H9 (cell line): ENCODE results near the gene RERE. TPM values are rescaled to one million over a fixed set of nuclear protein-coding genes. Genes with fewer than 3 reads are reported as not detected.
"Not testable (repeated sequence)": the region's sequence is repeated elsewhere in the genome, so short reads cannot be mapped to it uniquely, and the experiment has no call there.

ENCODE experiments used
- DNase-seq: peaks from one replicate; pipeline ENCODE4 v3.0.0-alpha.2; 2017
- H2AFZ ChIP-seq: one replicate; pipeline ENCODE4 v1.6.1; 2013; ENCODE audit warnings: mild to moderate bottlenecking, low read length, control low read depth, moderate library complexity
- H2AK5ac ChIP-seq: 2 replicates; pipeline ENCODE4 v1.6.1; 2013; ENCODE audit warnings: low read length, control low read depth, mixed read lengths; ENCODE audit not compliant: insufficient read length
- H2BK120ac ChIP-seq: one replicate; pipeline ENCODE4 v1.6.1; 2013; ENCODE audit warnings: low read depth, mild to moderate bottlenecking, low read length, control low read depth, inconsistent platforms; ENCODE audit not compliant: poor library complexity, severe bottlenecking
- H2BK12ac ChIP-seq: 2 replicates; pipeline ENCODE4 v1.6.1; 2013; ENCODE audit warnings: low read length, control low read depth, mixed read lengths, low read depth; ENCODE audit not compliant: insufficient read length
- H2BK15ac ChIP-seq: 2 replicates; pipeline ENCODE4 v1.6.1; 2013; ENCODE audit warnings: low read depth, low read length, control low read depth
- H2BK20ac ChIP-seq: one replicate; pipeline ENCODE4 v1.6.1; 2013; ENCODE audit warnings: low read depth, mild to moderate bottlenecking, low read length, control low read depth, inconsistent platforms; ENCODE audit not compliant: poor library complexity, severe bottlenecking
- H2BK5ac ChIP-seq: 2 replicates; pipeline ENCODE4 v1.6.1; 2013; ENCODE audit warnings: low read length, control low read depth, mixed read lengths; ENCODE audit not compliant: insufficient read length
- H3K14ac ChIP-seq: 2 replicates; pipeline ENCODE4 v1.6.1; 2013; ENCODE audit warnings: low read length, control low read depth; ENCODE audit not compliant: insufficient read depth
- H3K18ac ChIP-seq: 2 replicates; pipeline ENCODE4 v1.6.1; 2013; ENCODE audit warnings: low read depth, mild to moderate bottlenecking, mixed read lengths, low read length, control low read depth; ENCODE audit not compliant: insufficient read length
- H3K23ac ChIP-seq: 2 replicates; pipeline ENCODE4 v1.6.1; 2013; ENCODE audit warnings: low read length, control low read depth, mixed read lengths, low read depth; ENCODE audit not compliant: insufficient read length
- H3K23me2 ChIP-seq: 2 replicates; pipeline ENCODE4 v1.6.1; 2013; ENCODE audit warnings: low read depth, mild to moderate bottlenecking, mixed read lengths, low read length, control low read depth; ENCODE audit not compliant: insufficient read length, poor library complexity, severe bottlenecking
- H3K27ac ChIP-seq: 2 replicates; pipeline ENCODE4 v1.5.1; 2013; ENCODE audit warnings: low read length, control low read depth, mixed read lengths, low read depth; ENCODE audit not compliant: insufficient read length
- H3K27me3 ChIP-seq: 2 replicates; pipeline ENCODE4 v1.6.1; 2013; ENCODE audit warnings: low read length, control low read depth, inconsistent platforms; ENCODE audit not compliant: insufficient read depth
- H3K4ac ChIP-seq: 2 replicates; pipeline ENCODE4 v1.6.1; 2013; ENCODE audit warnings: low read depth, mild to moderate bottlenecking, control low read depth, inconsistent platforms, low read length, moderate library complexity
- H3K4me1 ChIP-seq: 2 replicates; pipeline ENCODE4 v1.6.1; 2013; ENCODE audit warnings: low read length, control low read depth, inconsistent platforms; ENCODE audit not compliant: insufficient read depth
- H3K4me2 ChIP-seq: 2 replicates; pipeline ENCODE4 v1.6.1; 2013; ENCODE audit warnings: low read length, control low read depth, mixed read lengths; ENCODE audit not compliant: insufficient read length, insufficient read depth
- H3K56ac ChIP-seq: 2 replicates; pipeline ENCODE4 v1.6.1; 2013; ENCODE audit warnings: low read depth, mild to moderate bottlenecking, mixed read lengths, low read length, control low read depth; ENCODE audit not compliant: insufficient read length
- H3K79me1 ChIP-seq: 2 replicates; pipeline ENCODE4 v1.6.1; 2013; ENCODE audit warnings: low read depth, mild to moderate bottlenecking, moderate library complexity, low read length, control low read depth, inconsistent platforms; ENCODE audit not compliant: insufficient read depth, poor library complexity, severe bottlenecking
- H3K79me2 ChIP-seq: 2 replicates; pipeline ENCODE4 v1.6.1; 2013; ENCODE audit warnings: low read length, control low read depth, inconsistent platforms; ENCODE audit not compliant: insufficient read depth
- H3K9ac ChIP-seq: 2 replicates; pipeline ENCODE4 v1.6.1; 2013; ENCODE audit warnings: low read length, control low read depth, mixed read lengths; ENCODE audit not compliant: insufficient read length; ENCODE audit errors: extremely low read depth
- H3K9me3 ChIP-seq: one replicate; pipeline ENCODE4 v1.6.1; 2013; ENCODE audit warnings: low read depth, low read length, inconsistent platforms; ENCODE audit not compliant: control insufficient read depth
- H3T11ph ChIP-seq: one replicate; pipeline ENCODE4 v1.6.1; 2013; ENCODE audit warnings: mild to moderate bottlenecking, low read length, control low read depth, inconsistent platforms
- H4K20me1 ChIP-seq: one replicate; pipeline ENCODE4 v1.6.1; 2013; ENCODE audit not compliant: control insufficient read depth, insufficient read length, insufficient read depth
- H4K5ac ChIP-seq: 2 replicates; pipeline ENCODE4 v1.6.1; 2013; ENCODE audit warnings: low read depth, mild to moderate bottlenecking, mixed read lengths, low read length, control low read depth; ENCODE audit not compliant: insufficient read length
- H4K8ac ChIP-seq: replicated peaks from 2 replicates; pipeline ENCODE4 v1.6.1; 2013; ENCODE audit warnings: low read length, control low read depth, mixed read lengths, low read depth; ENCODE audit not compliant: insufficient read length
- H4K91ac ChIP-seq: 2 replicates; pipeline ENCODE4 v1.6.1; 2013; ENCODE audit warnings: low read depth, mild to moderate bottlenecking, moderate library complexity, mixed read lengths, low read length, control low read depth; ENCODE audit not compliant: insufficient read length
- H3K27ac Mint-ChIP-seq, 3 experiments: 2 replicates in 2 of 3; 3 replicates in 1 of 3; pipeline ENCODE4 v1.8.0; 2020 to 2021; ENCODE audit warnings: mixed read lengths in 3 of 3, mild to moderate bottlenecking in 1 of 3, moderate library complexity in 1 of 3
- H3K27me3 Mint-ChIP-seq: 2 replicates; pipeline ENCODE4 v1.8.0; 2021; ENCODE audit warnings: low read depth, mild to moderate bottlenecking, moderate library complexity, mixed read lengths
- H3K36me3 Mint-ChIP-seq, 3 experiments: 2 replicates in 2 of 3; 3 replicates in 1 of 3; pipeline ENCODE4 v1.8.0; 2020 to 2021; ENCODE audit warnings: low read depth in 3 of 3, mixed read lengths in 3 of 3; ENCODE audit not compliant: insufficient read depth in 1 of 3
- H3K4me1 Mint-ChIP-seq, 2 experiments: 2 replicates each; pipeline ENCODE4 v1.8.0; 2020; ENCODE audit warnings: mixed read lengths in 2 of 2
- H3K4me3 Mint-ChIP-seq, 2 experiments: 2 replicates in 1 of 2; 3 replicates in 1 of 2; pipeline ENCODE4 v1.8.0; 2020 to 2021; ENCODE audit warnings: mild to moderate bottlenecking in 2 of 2, mixed read lengths in 2 of 2, moderate library complexity in 1 of 2
- H3K9me3 Mint-ChIP-seq, 2 experiments: 2 replicates in 1 of 2; 3 replicates in 1 of 2; pipeline ENCODE4 v1.8.0; 2020; ENCODE audit warnings: mild to moderate bottlenecking in 2 of 2, mixed read lengths in 2 of 2, moderate library complexity in 1 of 2
- WGBS: extraction: QIAGEN DNeasy Blood & Tissue Kit; methylation state at CpG from one replicate; pipeline ENCODE4 v1.1.7; 2013; ENCODE audit warnings: missing lambda C conversion rate, low lambda C conversion rate, mixed read lengths; ENCODE audit not compliant: insufficient read length; ENCODE audit errors: extremely low coverage; 5-methylcytosine and 5-hydroxymethylcytosine counted together
- total RNA-seq: library from RNA; stranded (reverse); gene quantifications from 2 replicates; pipeline ENCODE4 v1.2.1, GENCODE V29; 2021
- TF ChIP-seq, protein P1 (sequence below): fragments of 200-600 bp; sonication (generic); conservative IDR thresholded peaks from 3 replicates; pipeline ENCODE4 v1.8.0; 2021; ENCODE audit warnings: antibody characterized with exemption, mild to moderate bottlenecking

The RERE gene
- total RNA-seq, 1 experiment from 2014 or later, result 103 TPM

DNA sequence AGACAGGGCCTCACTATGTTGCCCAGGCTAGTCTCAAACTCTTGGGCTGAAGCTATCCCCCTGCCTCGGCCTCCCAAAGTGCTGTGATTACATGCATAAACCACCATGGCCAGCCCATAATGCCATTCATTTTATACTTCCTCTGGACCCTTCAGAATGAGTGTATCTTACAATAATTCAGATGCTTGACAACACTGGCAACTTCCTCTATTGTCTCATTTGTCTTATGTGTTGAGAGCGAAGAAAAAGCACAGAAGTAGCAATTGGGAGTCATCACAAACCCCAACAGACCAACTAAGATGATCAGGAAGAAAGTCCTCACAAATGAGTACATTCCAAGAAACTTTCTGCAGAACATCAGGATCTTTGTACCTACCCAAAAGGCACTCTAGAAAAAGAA is 191.9 kb downstream of the RERE start:
- no peak overlapping the region for H2BK120ac ChIP-seq
- H3K18ac ChIP-seq, result no peak overlapping the region
- H3K4me2 ChIP-seq, result no peak overlapping the region
- peaks cover 29% of the 10 kb centered on the region; the same call in 1 of the 2 replicates for H3K79me2 ChIP-seq
- H3K79me1 ChIP-seq, result peaks cover 8% of the 10 kb centered on the region
- Mint-ChIP-seq H3K4me3 (no peak overlapping the region), H3K9me3 (no peaks in the 10 kb centered on the region), H3K27me3 (no peaks in the 10 kb centered on the region), H3K4me1 (peaks cover 45 to 64% of the 10 kb centered on the region in 2 experiments), H3K27ac (peak overlapping the region in 1 of 3 experiments; percentile 67; a peak in 3 of 7 replicates), H3K36me3 (peaks cover 0 to 6% (median 4%) of the 10 kb centered on the region in 3 experiments; a peak in 2 of 7 replicates)
- H3K9ac ChIP-seq, result no peak overlapping the region
- no CpG with 5 or more reads among the region's 2 CpGs for WGBS
- no peaks in the 10 kb centered on the region for H4K20me1 ChIP-seq
- no peak overlapping the region for H2BK15ac ChIP-seq
- no peak overlapping the region for H4K5ac ChIP-seq
- no peak overlapping the region for H4K91ac ChIP-seq
- no peak for DNase-seq
- H3K9me3 ChIP-seq, result no peaks in the 10 kb centered on the region
- no peak overlapping the region for H3K27ac ChIP-seq
- no peak overlapping the region for H4K8ac ChIP-seq
- no peak overlapping the region for H3K23ac ChIP-seq
- H3K27me3 ChIP-seq, result no peaks in the 10 kb centered on the region
- H2BK20ac ChIP-seq, result no peak overlapping the region
- H3T11ph ChIP-seq, result no peak overlapping the region
- no peak overlapping the region for H3K56ac ChIP-seq
- H3K14ac ChIP-seq, result no peak overlapping the region
- H2AFZ ChIP-seq, result no peak overlapping the region
- H3K23me2 ChIP-seq, result no peaks in the 10 kb centered on the region
- H2BK5ac ChIP-seq, result no peak overlapping the region
- no peak overlapping the region for H3K4ac ChIP-seq
- TF ChIP-seq, protein P1, sequence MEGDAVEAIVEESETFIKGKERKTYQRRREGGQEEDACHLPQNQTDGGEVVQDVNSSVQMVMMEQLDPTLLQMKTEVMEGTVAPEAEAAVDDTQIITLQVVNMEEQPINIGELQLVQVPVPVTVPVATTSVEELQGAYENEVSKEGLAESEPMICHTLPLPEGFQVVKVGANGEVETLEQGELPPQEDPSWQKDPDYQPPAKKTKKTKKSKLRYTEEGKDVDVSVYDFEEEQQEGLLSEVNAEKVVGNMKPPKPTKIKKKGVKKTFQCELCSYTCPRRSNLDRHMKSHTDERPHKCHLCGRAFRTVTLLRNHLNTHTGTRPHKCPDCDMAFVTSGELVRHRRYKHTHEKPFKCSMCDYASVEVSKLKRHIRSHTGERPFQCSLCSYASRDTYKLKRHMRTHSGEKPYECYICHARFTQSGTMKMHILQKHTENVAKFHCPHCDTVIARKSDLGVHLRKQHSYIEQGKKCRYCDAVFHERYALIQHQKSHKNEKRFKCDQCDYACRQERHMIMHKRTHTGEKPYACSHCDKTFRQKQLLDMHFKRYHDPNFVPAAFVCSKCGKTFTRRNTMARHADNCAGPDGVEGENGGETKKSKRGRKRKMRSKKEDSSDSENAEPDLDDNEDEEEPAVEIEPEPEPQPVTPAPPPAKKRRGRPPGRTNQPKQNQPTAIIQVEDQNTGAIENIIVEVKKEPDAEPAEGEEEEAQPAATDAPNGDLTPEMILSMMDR, result no peak
- no peak overlapping the region for H2BK12ac ChIP-seq
- peaks cover 6% of the 10 kb centered on the region; the same call in 1 of the 2 replicates for H3K4me1 ChIP-seq
- H2AK5ac ChIP-seq, result no peak overlapping the region

DNA sequence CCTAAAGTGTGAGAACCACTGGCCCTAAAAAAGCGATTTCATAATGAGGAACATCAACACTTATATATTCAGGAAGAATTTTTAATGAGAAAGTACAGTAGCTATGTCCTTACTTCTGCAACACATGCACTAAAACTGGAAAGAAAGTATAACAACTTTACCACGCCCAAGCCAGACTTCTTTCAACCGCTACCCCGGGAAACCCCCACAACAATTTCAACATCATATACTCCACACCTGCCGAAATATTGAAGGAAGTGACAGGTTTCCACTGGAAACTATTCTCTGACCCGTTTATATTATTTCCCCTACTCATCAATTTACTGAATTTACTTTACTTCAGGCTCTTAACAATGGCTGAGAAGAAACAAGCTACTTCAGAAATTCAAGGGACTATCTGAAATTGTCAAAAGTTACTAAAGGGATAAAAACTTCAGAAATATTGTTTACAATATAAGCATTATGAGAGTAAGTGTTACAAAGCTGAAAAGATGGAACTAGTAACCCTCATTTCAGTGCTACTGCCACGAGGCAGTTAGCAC is 193.7 kb downstream of the RERE start:
- H3K27me3 ChIP-seq, H3K18ac ChIP-seq, H2BK120ac ChIP-seq, H2BK5ac ChIP-seq, H3K23me2 ChIP-seq, H3K36me3 Mint-ChIP-seq, H3K9ac ChIP-seq, H3K27ac ChIP-seq, H3K4ac ChIP-seq, H4K5ac ChIP-seq, H3K4me1 ChIP-seq, H2AK5ac ChIP-seq, H3K4me3 Mint-ChIP-seq, H4K8ac ChIP-seq, H3K27me3 Mint-ChIP-seq, H3K9me3 Mint-ChIP-seq, H3K79me1 ChIP-seq, H3K14ac ChIP-seq, H2BK20ac ChIP-seq, H4K20me1 ChIP-seq, H4K91ac ChIP-seq, H3K9me3 ChIP-seq, DNase-seq, H3K4me2 ChIP-seq, H2BK15ac ChIP-seq, H3K23ac ChIP-seq, H3K56ac ChIP-seq, H3T11ph ChIP-seq, H2AFZ ChIP-seq, H2BK12ac ChIP-seq: not testable (repeated sequence)
- H3K4me1 Mint-ChIP-seq, result peaks cover 31 to 49% of the 10 kb centered on the region in 2 experiments
- peaks cover 16% of the 10 kb centered on the region; the same call in 1 of the 2 replicates for H3K79me2 ChIP-seq
- peak overlapping the region in 2 of 3 experiments; percentile 4 to 85; a peak in 2 of 7 replicates for H3K27ac Mint-ChIP-seq
- no CpG with 5 or more reads among the region's 7 CpGs for WGBS
